ENCODE measurements around the gene RASAL2.
A peak's percentile ranks its signal among the peaks of the same experiment; 100 is the strongest.

Gene RASAL2

GRCh38 chr1:178528953-178529335, 435.0 kb downstream of the RASAL2 start:
- DNase-seq: no peak

GRCh38 chr1:178529364-178530036, 435.6 kb downstream of the RASAL2 start:
- no peak for DNase-seq

- DNase-seq: peak; percentile 81
Measured at GRCh38 chr1:178530037-178530402, 436.1 kb downstream of the RASAL2 start.

GRCh38 chr1:178530502-178530901, 436.6 kb downstream of the RASAL2 start:
- DNase-seq: peak; percentile 26

- DNase-seq: no peak
Measured at GRCh38 chr1:178531887-178532286, 438.0 kb downstream of the RASAL2 start.

- DNase-seq: peak; percentile 72
Measured at GRCh38 chr1:178532392-178532791, 438.5 kb downstream of the RASAL2 start.

GRCh38 chr1:178533121-178533946, 439.4 kb downstream of the RASAL2 start:
- DNase-seq: no peak

Measured in kidney glomerular epithelial cell (primary cell).